Natural killer cell (primary cell): ENCODE measurements around the gene FAM83C. TPM values are rescaled to one million over a fixed set of nuclear protein-coding genes. Genes with fewer than 3 reads are reported as not detected.

ENCODE experiments used
- ATAC-seq, 3 donors: fragments of 150-1000 bp in 2 of 3; fragments of 200-7000 bp in 1 of 3; cut with Tn5 transposase; 1 replicate in 1 of 3; 2 replicates in 2 of 3; pipeline ENCODE4 v1.10.0; 2021; ENCODE audit warnings: mild to moderate bottlenecking in 2 of 3, moderate library complexity in 2 of 3
- DNase-seq, 2 donors: peaks; one replicate each; pipeline versions ENCODE4 v3.0.0 to v3.0.0-alpha.2; 2013 to 2021; ENCODE audit warnings: mixed read lengths in 1 of 2
- H3K27ac ChIP-seq: one replicate; pipeline ENCODE4 v1.5.1; 2013; ENCODE audit warnings: mild to moderate bottlenecking, low read length
- H3K27me3 ChIP-seq: one replicate; pipeline ENCODE4 v1.6.1; 2013; ENCODE audit warnings: low read length; ENCODE audit not compliant: control insufficient read depth, insufficient read depth
- H3K36me3 ChIP-seq: one replicate; pipeline ENCODE4 v1.6.1; 2013; ENCODE audit warnings: low read length; ENCODE audit not compliant: control insufficient read depth, insufficient read depth
- H3K4me1 ChIP-seq: one replicate; pipeline ENCODE4 v1.6.1; 2013; ENCODE audit warnings: low read length; ENCODE audit not compliant: control insufficient read depth, insufficient read depth
- H3K4me3 ChIP-seq: one replicate; pipeline ENCODE4 v1.5.1; 2013; ENCODE audit warnings: low read length
- H3K9me3 ChIP-seq: one replicate; pipeline ENCODE4 v1.6.1; 2013; ENCODE audit warnings: low read length; ENCODE audit not compliant: control insufficient read depth, insufficient read depth
- H3K27ac Mint-ChIP-seq, 2 donors: one replicate each; pipeline ENCODE4 v1.8.0; 2022; ENCODE audit warnings: mild to moderate bottlenecking in 2 of 2, mixed read lengths in 2 of 2, moderate library complexity in 1 of 2
- H3K27me3 Mint-ChIP-seq, 2 donors: one replicate each; pipeline ENCODE4 v1.8.0; 2022; ENCODE audit warnings: low read depth in 2 of 2, mixed read lengths in 2 of 2
- H3K36me3 Mint-ChIP-seq: one replicate; pipeline ENCODE4 v1.8.0; 2022; ENCODE audit warnings: mixed read lengths
- H3K4me1 Mint-ChIP-seq, 2 donors: one replicate each; pipeline ENCODE4 v1.8.0; 2022; ENCODE audit warnings: mixed read lengths in 2 of 2
- H3K4me3 Mint-ChIP-seq: one replicate; pipeline ENCODE4 v1.8.0; 2022; ENCODE audit warnings: mild to moderate bottlenecking, moderate library complexity, mixed read lengths
- H3K9me3 Mint-ChIP-seq, 2 donors: one replicate each; pipeline ENCODE4 v1.8.0; 2022; ENCODE audit warnings: mixed read lengths in 2 of 2
- WGBS: methylation state at CpG from one replicate; pipeline ENCODE4 v1.1.7; 2013; ENCODE audit warnings: missing lambda C conversion rate; ENCODE audit not compliant: insufficient coverage; 5-methylcytosine and 5-hydroxymethylcytosine counted together
- intact Hi-C: fragments of 100-400 bp; cut with micrococcal nuclease; formaldehyde crosslinking; loops from one replicate; pipeline ENCODE4 v1.14.2; 2022
- total RNA-seq, 4 donors: library from RNA; stranded (reverse); fragments of 120-200 nt in 1 of 4; gene quantifications; one replicate each; pipeline versions ENCODE4 v1.2.3 to v1.2.4, GENCODE V29; 2013 to 2022
- TF ChIP-seq, protein P1 (sequence below): fragments of 200-600 bp; IDR thresholded peaks from one replicate; pipeline ENCODE4 v1.8.0; 2022; ENCODE audit warnings: antibody characterized with exemption

FAM83C gene
- total RNA-seq, 3 donors from 2014 or later (not counting 1 experiment from before 2014, with no cell fraction given): not detected

DNA sequence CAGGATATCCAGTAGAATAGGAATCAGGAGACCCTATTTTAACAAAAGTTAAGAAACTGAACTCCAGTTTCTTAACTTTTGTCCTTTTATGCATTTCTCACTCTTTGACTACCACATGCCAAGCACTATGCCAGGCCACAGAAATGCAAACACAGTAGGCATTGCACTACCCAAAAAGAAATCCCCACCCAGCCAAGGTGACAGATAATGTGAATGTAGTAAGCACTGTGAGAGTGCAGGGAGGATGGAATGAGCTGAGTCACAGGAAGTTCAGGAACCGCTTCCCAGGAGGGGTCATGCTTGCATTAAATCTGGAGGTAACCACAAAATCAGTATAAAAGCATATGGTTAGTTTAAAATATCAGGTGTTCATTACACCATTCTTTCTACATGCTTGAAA, 20.1 kb upstream of the FAM83C start:
- no peaks in the 10 kb centered on the region for H3K36me3 Mint-ChIP-seq
- no peak overlapping the region for H3K4me3 Mint-ChIP-seq
- Histone ChIP-seq H3K27me3 (no peaks in the 10 kb centered on the region), H3K9me3 (no peaks in the 10 kb centered on the region), H3K27ac (no peak overlapping the region), H3K36me3 (peaks cover 3% of the 10 kb centered on the region), H3K4me3 (no peak overlapping the region), H3K4me1 (peaks cover 9% of the 10 kb centered on the region)
- H3K27ac Mint-ChIP-seq: no peak overlapping the region
- no peaks in the 10 kb centered on the region for H3K9me3 Mint-ChIP-seq
- no peak for DNase-seq
- TF ChIP-seq, protein P1, sequence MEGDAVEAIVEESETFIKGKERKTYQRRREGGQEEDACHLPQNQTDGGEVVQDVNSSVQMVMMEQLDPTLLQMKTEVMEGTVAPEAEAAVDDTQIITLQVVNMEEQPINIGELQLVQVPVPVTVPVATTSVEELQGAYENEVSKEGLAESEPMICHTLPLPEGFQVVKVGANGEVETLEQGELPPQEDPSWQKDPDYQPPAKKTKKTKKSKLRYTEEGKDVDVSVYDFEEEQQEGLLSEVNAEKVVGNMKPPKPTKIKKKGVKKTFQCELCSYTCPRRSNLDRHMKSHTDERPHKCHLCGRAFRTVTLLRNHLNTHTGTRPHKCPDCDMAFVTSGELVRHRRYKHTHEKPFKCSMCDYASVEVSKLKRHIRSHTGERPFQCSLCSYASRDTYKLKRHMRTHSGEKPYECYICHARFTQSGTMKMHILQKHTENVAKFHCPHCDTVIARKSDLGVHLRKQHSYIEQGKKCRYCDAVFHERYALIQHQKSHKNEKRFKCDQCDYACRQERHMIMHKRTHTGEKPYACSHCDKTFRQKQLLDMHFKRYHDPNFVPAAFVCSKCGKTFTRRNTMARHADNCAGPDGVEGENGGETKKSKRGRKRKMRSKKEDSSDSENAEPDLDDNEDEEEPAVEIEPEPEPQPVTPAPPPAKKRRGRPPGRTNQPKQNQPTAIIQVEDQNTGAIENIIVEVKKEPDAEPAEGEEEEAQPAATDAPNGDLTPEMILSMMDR: no peak
- H3K4me1 Mint-ChIP-seq: peaks cover 14 to 30% of the 10 kb centered on the region in 2 donors
- no peak for ATAC-seq
- intact Hi-C loops: no loop called here
- no peaks in the 10 kb centered on the region for H3K27me3 Mint-ChIP-seq
- WGBS: 45% methylated on average over 1 of the region's 1 CpG

DNA sequence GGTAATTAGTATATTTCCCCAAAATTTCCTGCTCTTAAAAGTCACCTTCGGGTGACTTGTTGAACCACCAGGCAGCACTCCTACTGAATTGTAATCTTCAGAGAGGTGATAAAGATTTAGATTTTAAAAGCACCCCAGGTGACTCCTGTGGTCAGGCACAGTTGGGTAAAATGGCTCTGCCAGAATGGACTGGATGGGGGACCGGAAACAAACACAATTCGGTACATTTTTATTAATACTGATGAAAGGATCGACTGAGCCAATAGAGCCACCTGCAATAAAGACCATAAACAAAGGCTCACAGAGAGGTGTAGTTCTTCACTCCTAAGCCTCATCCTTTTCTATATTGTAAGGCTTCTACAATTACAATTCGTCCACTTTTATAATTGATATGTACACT, 19.6 kb upstream of the FAM83C start:
- ATAC-seq: no peak
- TF ChIP-seq, protein P1: no peak
- H3K4me1 Mint-ChIP-seq: peaks cover 14 to 30% of the 10 kb centered on the region in 2 donors
- H3K4me3 Mint-ChIP-seq: no peak overlapping the region
- H3K27ac ChIP-seq: no peak overlapping the region
- H3K27ac Mint-ChIP-seq: no peak overlapping the region
- H3K9me3 ChIP-seq: no peaks in the 10 kb centered on the region
- H3K36me3 ChIP-seq: peaks cover 3% of the 10 kb centered on the region
- intact Hi-C loops: no loop called here
- H3K27me3 ChIP-seq: no peaks in the 10 kb centered on the region
- no peak for DNase-seq
- no peaks in the 10 kb centered on the region for H3K27me3 Mint-ChIP-seq
- H3K36me3 Mint-ChIP-seq: no peaks in the 10 kb centered on the region
- H3K4me1 ChIP-seq: peaks cover 9% of the 10 kb centered on the region
- H3K4me3 ChIP-seq: no peak overlapping the region
- H3K9me3 Mint-ChIP-seq: no peaks in the 10 kb centered on the region
- WGBS: 87% methylated on average over 4 of the region's 5 CpGs

DNA sequence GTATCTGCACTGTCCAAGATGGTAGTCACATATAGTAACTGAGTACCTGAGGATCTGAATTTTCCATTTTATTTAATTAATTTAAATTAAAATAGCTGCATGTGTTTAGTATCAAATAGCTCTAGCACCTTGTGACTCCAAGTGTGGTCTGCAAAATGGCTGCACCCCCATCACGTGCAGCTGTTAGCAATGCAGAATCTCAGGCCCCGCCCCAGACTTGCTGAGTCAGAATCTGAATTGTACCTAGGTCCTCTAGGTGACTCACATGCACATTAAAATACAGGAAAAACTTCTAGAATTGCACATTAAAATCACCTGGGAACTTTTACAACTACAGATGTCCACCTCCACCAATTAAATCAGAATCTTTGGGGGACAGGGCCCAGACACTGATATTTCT, 19.2 kb upstream of the FAM83C start:
- Mint-ChIP-seq H3K4me3 (no peak overlapping the region), H3K4me1 (peaks cover 14 to 28% of the 10 kb centered on the region in 2 donors), H3K27ac (no peak overlapping the region), H3K27me3 (no peaks in the 10 kb centered on the region), H3K9me3 (no peaks in the 10 kb centered on the region), H3K36me3 (no peaks in the 10 kb centered on the region)
- peaks cover 3% of the 10 kb centered on the region for H3K36me3 ChIP-seq
- 89% methylated on average over 2 of the region's 2 CpGs for WGBS
- no peak overlapping the region for H3K27ac ChIP-seq
- H3K4me1 ChIP-seq: peaks cover 9% of the 10 kb centered on the region
- H3K4me3 ChIP-seq: no peak overlapping the region
- no peaks in the 10 kb centered on the region for H3K27me3 ChIP-seq
- TF ChIP-seq, protein P1: no peak
- DNase-seq (no peak), ATAC-seq (no peak)
- no peaks in the 10 kb centered on the region for H3K9me3 ChIP-seq
- intact Hi-C loops: no loop called here
